ENCODE data around the gene GPR45. TPM values are rescaled to one million over a fixed set of nuclear protein-coding genes. Genes with fewer than 3 reads are reported as not detected.

The GPR45 gene, protein sequence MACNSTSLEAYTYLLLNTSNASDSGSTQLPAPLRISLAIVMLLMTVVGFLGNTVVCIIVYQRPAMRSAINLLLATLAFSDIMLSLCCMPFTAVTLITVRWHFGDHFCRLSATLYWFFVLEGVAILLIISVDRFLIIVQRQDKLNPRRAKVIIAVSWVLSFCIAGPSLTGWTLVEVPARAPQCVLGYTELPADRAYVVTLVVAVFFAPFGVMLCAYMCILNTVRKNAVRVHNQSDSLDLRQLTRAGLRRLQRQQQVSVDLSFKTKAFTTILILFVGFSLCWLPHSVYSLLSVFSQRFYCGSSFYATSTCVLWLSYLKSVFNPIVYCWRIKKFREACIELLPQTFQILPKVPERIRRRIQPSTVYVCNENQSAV
- total RNA-seq (2022; extraction: Qiagen RNA extraction): not detected in 5 replicates

GRCh38 chr2:105241443-105241842 is at the start of gene GPR45:
TSS of gene GPR45 (plus strand) at chr2:105241743. CDS start at chr2:105241859, 116 bp downstream.

Other genes with a start within 250 kb of the GPR45 start
- 29.3 to 32.2 TPM (median 31.3 TPM) in 5 replicates for gene MRPS9, start 203.7 kb upstream of the GPR45 start, total RNA-seq (2022; extraction: Qiagen RNA extraction)
- gene TGFBRAP1, start 88.0 kb downstream of the GPR45 start, total RNA-seq (2022; extraction: Qiagen RNA extraction): 15.1 to 17.3 TPM (median 16.5 TPM) in 5 replicates
- gene C2orf49, start 95.8 kb downstream of the GPR45 start, total RNA-seq (2022; extraction: Qiagen RNA extraction): 10.7 to 13.8 TPM (median 13.1 TPM) in 5 replicates
- 54.4 to 65.3 TPM (median 59.1 TPM) in 5 replicates for gene FHL2, start 157.3 kb downstream of the GPR45 start, total RNA-seq (2022; extraction: Qiagen RNA extraction)